HL-60/S4 treated with phorbol 12-myristate 13-acetate at 8.2 ng/mL for 4 days and 3 days (cell line): ENCODE data around the gene ZNF320.
"Not testable (repeated sequence)": the region's sequence is repeated elsewhere in the genome, so short reads cannot be mapped to it uniquely, and the experiment has no call there.

Experiments
- in situ Hi-C: fragments of 300-500 bp; cut with MboI; formaldehyde crosslinking; loops from 2 replicates; pipeline ENCODE4 v1.15.0; 2022; ENCODE audit warnings: low sequenced_read_pairs

Gene ZNF320

DNA sequence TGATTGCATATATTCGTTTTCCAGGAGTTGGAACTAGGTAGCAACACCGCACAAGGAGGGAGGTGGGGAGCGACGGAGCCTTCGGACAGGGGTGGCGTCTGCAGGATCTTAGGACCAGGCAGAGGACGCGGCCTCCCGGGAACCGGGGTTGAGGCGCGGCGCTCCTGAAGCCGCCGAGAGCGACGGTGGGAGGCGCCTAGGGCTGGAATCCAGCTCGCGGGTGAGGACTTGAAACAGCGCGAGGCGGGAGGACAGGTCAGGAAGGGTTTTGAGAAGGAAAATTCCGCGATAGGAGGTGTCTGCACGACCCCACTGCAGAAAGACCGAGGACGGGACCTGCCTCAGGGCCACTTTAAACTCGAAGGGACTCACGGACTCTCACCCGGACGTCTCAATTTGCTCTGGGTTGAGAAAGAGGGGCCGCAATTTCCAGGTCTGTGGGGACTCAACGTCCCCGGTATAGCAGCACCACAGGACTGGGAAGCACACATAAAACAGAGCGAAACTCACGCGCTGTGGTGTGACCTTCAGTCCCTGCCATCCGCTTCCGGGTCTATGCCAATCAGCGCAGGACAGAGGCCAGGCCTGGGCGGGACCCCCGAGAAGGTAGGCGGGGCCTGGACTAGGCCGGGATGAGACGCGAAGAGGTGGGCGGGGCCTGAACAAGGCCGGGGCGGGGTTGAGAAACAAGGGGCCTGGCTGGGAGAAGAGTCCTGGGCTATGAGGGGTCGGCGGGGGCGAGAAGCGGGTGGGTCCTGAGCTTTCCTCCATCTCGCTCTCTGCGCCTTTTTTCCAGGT is at the start of gene ZNF320:
Gene ZNF320, minus strand, starts transcription at position 498 of the 798 bp plus-strand sequence. CDS start 7,380 bp downstream, outside the sequence.
- in situ Hi-C loops = no loop called here

GRCh38 chr19:52946322-52947310 is 49.2 kb upstream of the ZNF320 start:
- in situ Hi-C loops = no loop called here

DNA sequence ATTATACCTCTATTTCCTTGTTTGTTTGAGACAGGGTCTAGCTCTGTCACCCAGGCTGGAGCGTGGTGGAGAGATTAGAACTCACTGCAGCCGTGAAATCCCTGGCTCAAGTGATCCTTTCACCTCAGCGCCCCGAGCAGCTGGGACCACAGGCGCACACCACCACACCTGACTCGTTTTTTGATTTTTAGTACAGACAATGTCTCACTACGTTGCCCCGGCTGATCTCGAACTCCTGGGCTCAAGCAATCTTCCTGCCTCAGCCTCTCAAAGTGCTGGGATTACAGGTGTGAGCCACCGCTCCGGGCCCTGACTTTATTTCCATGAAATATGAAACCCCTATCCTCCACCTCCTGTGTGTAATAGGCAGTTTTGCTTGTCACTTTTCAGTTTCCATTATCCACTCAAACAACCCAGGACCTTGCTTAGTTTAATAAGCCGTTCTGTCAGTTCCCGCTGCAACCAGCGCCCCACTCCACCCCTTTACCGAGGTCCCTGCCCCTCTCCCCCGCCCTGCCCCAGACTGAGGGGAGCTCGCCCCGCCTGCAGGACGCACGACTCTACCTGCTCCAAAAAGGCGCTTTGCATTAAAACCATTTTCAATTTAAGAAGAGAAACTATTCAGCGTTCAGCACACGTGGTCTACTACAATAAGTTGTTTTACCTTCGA is 48.4 kb upstream of the ZNF320 start:
- in situ Hi-C loops = no loop called here

DNA sequence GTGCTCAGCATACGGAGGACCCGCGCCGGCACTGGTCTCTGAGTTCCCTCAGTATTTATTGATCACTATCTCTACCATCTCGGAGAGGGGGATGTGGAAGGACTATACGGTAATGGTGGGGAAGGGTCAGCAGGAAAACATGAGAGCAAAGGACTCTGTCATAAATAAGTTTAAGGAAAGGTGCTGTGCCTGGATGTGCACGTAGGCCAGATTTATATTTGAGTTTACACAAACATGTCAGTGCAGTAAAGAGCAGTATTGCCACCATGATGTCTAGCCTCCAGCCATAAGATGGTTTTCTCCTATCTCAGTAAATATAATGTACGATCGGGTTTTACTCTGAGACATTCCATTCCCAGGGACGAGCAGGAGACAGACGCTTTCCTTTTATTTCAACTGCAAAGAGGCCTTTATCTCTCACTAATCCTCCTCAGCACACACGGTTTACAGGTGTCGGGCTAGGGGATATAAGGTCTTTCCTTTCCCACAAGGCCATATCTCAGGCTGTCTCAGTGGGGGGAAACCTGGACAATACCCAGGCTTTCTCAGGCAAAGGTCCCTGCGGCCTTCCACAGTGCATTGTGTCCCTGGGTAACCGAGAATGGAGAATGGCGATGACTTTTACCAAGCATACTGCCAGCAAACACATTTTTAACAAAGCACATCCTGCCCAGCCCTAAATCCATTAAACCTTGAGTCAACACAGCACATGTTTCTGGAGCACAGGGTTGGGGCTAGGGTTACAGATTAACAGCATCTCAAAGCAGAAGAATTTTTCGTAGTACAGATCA is 47.5 kb upstream of the ZNF320 start:
- in situ Hi-C loops = not testable (repeated sequence)

DNA sequence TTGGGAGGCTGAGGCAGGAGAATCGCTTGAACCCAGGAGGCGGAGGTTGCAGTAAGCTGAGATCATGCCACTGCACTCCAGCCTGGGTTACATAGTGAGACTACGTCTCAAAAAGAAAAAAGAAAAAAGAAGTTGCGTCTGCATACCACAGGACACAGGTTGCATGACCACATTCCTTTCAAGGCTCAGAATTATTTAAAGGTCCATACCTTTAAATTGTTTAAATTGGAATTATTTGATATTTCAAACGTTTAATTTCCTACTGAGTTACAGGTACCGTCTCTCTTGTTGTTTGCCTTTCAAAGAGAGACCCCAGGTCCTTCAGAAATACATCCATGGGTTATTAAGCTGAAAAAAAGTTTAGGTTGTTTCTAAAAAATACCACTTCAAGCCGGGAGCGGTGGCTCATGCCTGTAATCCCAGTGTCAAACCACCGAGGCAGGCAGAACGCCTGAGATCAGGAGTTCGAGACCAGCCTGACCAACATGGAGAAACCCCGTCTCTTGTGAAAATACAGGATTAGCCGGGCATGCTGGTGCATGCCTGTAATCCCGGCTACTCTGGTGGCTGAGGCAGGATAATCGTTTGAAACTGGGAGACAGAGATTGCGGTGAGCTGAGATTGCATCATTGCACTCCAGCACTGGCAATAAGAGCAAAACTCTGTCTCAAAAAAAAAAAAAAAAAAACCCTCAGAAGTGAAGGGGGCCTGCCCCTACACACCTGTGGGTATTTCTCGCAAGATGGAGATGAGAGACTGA is 46.6 kb upstream of the ZNF320 start:
- in situ Hi-C loops = no loop called here

DNA sequence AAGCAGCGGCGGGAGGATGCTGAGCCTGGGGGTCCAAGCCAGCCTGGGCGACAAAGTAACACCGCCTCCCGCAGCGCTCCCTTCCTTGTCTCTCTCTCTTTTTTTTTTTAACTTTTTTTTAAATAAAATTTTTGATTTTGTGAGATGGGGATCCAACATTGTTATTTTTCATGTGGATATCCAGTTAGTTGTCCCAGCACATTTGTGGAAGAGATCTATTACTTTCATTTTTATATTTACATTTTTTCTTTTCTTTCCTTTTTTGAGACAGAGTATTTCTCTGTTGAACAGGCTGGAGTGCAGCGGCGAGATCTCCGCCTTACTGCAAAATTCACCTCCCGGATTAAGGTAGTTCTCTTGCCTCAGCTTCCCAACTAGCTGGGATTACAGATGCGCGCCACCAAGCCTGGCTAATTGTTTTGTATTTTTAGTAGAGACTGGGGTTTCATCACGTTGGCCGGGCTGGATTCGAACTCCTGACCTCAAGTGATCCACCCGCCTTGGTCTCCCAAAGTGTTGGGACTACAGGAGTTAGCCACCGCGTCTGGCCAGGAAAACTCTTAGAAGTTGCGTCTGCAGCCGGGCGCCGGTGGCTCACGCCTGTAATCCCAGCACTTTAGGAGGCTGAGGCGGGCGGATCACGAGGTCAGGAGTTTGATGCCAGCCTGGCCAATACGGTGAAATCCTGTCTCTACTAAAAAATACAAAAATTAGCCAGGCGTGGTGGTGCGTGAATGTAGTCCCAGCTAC is 45.9 kb upstream of the ZNF320 start:
- in situ Hi-C loops = no loop called here

DNA sequence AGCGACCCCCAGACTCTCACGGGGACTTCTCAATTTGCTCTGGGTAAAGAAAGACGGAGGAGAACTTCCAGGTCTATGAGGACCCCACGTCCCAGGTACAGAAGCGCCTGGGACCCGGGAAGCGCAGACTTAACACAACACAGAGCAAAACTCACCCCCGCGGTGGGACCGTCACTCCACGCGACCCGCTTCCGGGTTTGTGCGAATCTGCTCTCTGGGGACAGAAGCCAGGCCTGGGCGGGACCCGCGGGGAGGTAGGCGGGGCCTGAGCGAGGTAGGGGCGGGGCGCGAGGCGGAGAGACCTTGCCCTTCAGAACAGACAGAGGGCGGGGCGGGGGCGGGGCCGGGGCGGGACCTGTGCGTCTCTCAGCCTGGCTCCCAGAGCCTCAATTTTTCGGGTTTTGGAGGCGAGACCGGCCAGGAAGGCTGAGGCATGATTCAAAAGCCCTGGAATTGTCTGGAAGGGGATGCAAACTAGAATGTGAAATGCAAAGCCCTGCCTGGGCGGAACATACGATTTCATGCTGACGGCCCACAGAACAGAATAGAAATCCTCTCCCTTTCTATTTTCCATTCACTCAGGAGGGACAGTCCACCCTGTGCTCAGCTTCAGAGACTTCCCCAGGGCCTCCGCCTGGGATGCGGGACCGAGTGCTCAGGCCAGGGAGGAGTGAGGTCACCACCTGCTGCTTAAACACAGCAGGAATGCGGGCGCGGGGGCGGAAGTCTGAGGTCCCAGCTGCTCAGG is 45.1 kb upstream of the ZNF320 start:
- in situ Hi-C loops = no loop called here

GRCh38 chr19:52941941-52942385 is 44.5 kb upstream of the ZNF320 start:
- in situ Hi-C loops = no loop called here

DNA sequence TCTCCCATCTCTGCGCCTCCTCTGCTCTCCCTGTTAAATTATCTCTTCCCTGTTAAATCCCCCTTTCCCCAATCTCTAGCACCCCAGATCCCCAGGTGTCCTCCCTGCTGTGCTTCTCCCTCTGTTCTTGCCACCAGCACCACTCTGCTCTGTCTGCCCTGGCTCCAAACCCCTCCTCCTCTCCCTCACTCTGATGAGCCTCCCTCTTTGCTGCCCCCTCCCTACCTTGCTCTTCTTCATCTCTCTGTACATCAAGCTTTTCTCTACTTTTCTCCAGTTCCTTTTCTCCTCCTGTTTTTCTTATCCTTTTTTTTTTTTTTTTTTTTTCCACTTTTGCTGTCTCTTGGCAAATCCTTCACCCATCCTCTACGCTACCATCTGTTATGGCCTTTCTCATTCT is 44.1 kb upstream of the ZNF320 start:
- in situ Hi-C loops = not testable (repeated sequence)

- in situ Hi-C loops = not testable (repeated sequence)
Observed at GRCh38 chr19:52940905-52941304, 43.5 kb upstream of the ZNF320 start.

- in situ Hi-C loops = no loop called here
Observed at GRCh38 chr19:52938761-52939160, 41.3 kb upstream of the ZNF320 start.

GRCh38 chr19:52936954-52937325 is 39.5 kb upstream of the ZNF320 start:
- in situ Hi-C loops = no loop called here

DNA sequence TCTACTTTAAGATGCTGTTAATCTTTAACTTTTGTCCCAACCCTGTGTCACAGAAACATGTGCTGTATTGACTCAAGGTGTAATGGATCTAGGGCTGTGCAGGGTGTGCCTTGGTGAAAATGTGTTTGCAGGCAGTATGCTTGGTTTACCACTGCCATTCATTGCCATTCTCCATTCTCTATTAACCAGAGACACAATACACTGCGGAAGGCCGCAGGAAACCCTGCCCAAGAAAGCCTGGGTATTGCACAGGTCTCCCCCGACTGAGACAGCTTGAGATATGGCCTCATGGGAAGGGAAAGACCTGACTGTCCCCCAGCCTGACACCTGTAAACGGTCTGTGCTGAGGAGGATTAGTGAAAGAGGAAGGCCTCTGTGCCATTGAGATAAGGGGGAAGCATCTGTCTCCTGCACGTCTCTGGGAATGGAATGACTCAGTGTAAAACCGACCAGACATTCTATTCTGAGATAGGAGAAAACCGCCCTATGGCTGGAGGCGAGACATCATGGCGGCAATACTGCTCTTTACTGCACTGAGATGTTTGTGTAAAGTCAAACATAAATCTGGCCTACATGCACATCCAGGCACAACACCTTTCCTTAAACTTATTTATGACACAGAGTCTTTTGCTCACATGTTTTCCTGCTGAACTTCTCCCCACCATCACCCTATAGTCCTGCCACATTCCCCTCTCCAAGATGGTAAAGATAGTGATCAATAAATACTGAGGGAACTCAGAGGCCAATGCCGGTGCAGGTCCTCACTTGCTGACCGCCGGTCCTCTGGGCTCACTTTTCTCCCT is 38.9 kb upstream of the ZNF320 start:
- in situ Hi-C loops = no loop called here

- in situ Hi-C loops = no loop called here
Observed at GRCh38 chr19:52935434-52935833, 38.0 kb upstream of the ZNF320 start.

DNA sequence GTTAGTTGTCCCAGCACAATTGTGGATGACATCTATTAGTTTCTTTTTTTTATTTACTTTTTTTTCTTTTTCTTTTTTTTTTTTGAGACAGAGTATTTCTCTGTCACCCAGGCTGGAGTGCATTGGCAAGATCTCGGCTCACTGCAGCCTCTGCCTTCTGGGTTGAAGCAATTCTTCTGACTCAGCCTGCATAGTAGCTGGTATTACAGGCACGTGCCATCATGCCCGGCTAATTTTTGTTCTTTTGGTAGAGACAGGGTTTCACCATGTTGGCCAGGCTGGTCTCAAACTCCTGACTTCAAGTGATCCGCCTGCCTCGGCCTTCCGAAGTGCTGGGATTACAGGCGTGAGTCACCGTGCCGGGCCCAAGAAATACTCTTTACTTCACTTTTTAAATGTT is 27.2 kb upstream of the ZNF320 start:
- in situ Hi-C loops = not testable (repeated sequence)

- in situ Hi-C loops = no loop called here
Observed at GRCh38 chr19:52923778-52924593, 26.6 kb upstream of the ZNF320 start.
